Measurements from ENCODE around the gene AIFM1. TPM values are rescaled to one million over a fixed set of nuclear protein-coding genes. Genes with fewer than 3 reads are reported as not detected.

AIFM1 gene
- polyA plus RNA-seq (2012; rRNA removed): 49.8 and 61.4 TPM in 2 replicates
- polyA plus RNA-seq (2012; cell fraction: cytosol; rRNA removed): 53.5 and 61.9 TPM in 2 replicates
- polyA plus RNA-seq (2012; cell fraction: nucleus; rRNA removed): 31.3 and 34.0 TPM in 2 replicates

DNA sequence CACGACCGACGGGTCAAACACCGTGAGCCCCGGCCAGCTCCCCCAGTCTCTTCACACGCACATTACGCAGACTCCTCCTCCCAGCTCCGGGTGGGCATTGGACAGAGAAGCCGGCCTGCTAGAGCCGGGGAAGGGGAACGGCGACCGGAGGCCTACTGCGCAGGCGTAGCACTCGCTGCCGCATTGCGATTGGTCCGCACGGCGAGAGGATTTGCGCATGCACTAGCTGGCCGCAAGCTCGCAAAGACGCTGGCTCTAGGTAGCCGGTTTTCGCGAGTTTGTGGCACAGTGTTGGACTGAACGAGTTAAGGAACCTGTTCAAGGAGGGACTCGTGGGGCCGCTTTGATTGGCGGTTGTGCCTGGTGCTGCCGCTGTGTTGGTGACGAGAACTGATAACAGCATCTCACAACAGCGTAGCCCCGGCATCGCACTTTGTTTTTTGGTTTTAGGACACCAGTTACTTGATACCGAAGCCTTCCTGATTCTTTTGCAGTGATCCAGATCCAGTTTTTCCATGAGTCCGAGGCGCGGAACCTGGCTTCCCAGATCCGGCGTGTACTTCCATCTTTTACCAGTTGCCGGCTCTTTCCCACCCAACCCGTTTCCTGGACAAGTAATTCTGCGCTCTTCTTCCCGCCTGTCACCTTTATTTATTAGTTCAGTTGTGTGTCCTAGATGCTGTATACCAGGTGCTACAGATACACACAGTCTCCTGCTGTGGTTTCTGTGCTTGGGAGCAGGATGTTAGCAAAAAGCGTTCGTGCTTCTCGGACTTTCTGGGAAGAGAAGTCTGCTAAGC lies at the start of gene AIFM1:
Gene AIFM1 (minus strand): TSS at position 139 of the 800 bp plus-strand sequence. CDS start 185 bp downstream, outside the sequence.
- peaks cover 42% of the 10 kb centered on the region for H3K79me2 ChIP-seq (ENCODE audit: insufficient read depth)
- H3K4me1 ChIP-seq (ENCODE audit: control insufficient read depth in 1 of 2, insufficient read depth in 2 of 2, low read depth in 1 of 2, low read length in 1 of 2): peaks cover 0 to 12% of the 10 kb centered on the region in 2 experiments; a peak in 2 of 4 replicates
- CTCF ChIA-PET: interaction anchor here (1.1 to 2.3 kb wide), 3 partner anchors 9 to 86 kb away, joined by 3 to 10 read pairs (median 3); no protein-coding TSS in a partner anchor
- H4K20me1 ChIP-seq (ENCODE audit: insufficient read depth): no peaks in the 10 kb centered on the region
- POLR2A ChIA-PET: interaction anchor here (1.0 kb wide), 2 partner anchors 9 to 21 kb away, joined by 4 to 8 read pairs; no protein-coding TSS in a partner anchor
- no peaks in the 10 kb centered on the region for H3K9me3 ChIP-seq
- peak within 1 kb of the TSS; percentile 89 to 94 for H3K27ac ChIP-seq (ENCODE audit: low read depth in 2 of 2, low read length in 1 of 2)
- no peaks in the 10 kb centered on the region for H3K9me2 ChIP-seq
- H3K36me3 ChIP-seq (replicated peaks in 1 of 2; ENCODE audit: control insufficient read depth in 1 of 2, insufficient read depth in 2 of 2, low read length in 1 of 2): no peaks in the 10 kb centered on the region
- peak within 1 kb of the TSS; percentile 94 for H3K4me2 ChIP-seq
- H3K27me3 ChIP-seq (ENCODE audit: insufficient read depth): no peaks in the 10 kb centered on the region
- H3K9ac ChIP-seq: peak within 1 kb of the TSS; percentile 68
- peak within 1 kb of the TSS; percentile 83 to 91 for H3K4me3 ChIP-seq (ENCODE audit: low read depth in 2 of 2, low read length in 1 of 2)
- WGBS (ENCODE audit: low lambda C conversion rate): under 1% methylated on average over 41 of the region's 50 CpGs
- DNase-seq: peak; percentile 93
- peak within 1 kb of the TSS; percentile 100 for H2AFZ ChIP-seq (ENCODE audit: low read depth)
- H3F3A ChIP-seq (replicated peaks; ENCODE audit: insufficient read depth): peaks cover 4% of the 10 kb centered on the region
- TF ChIP-seq FOXM1 (IDR thresholded peaks at IDR 0.05; ENCODE audit: low read depth) (no peak), GABPA (IDR thresholded peaks at IDR 0.05; ENCODE audit: low read depth) (peak; percentile 54), SIN3A (IDR thresholded peaks at IDR 0.05; ENCODE audit: borderline replicate concordance, low read depth, low read length) (peak; percentile 64; the same call in 1 of the 2 replicates), RCOR1 (IDR thresholded peaks at IDR 0.05; ENCODE audit: low read length) (peak; percentile 51; the same call in 1 of the 2 replicates), MEF2A (IDR thresholded peaks at IDR 0.05; ENCODE audit: borderline replicate concordance, low read depth) (no peak), RXRA (IDR thresholded peaks at IDR 0.05; ENCODE audit: borderline replicate concordance, low read depth) (no peak), SMC3 (IDR thresholded peaks at IDR 0.05; ENCODE audit: low read depth, low read length) (no peak), RAD21 (IDR thresholded peaks at IDR 0.05; ENCODE audit: low read length) (0 out of 2 replicates have a peak, but pooled peaks have one; percentile 19), NRF1 (IDR thresholded peaks at IDR 0.05; ENCODE audit: low read depth, low read length) (peak; percentile 96), RFX5 (IDR thresholded peaks at IDR 0.05; ENCODE audit: low read length) (peak; percentile 66; the same call in 1 of the 2 replicates), ELF1 (IDR thresholded peaks at IDR 0.05) (peak; percentile 75), NFIC (IDR thresholded peaks at IDR 0.05; ENCODE audit: borderline replicate concordance) (peak; percentile 30; the same call in 1 of the 2 replicates), JUND (IDR thresholded peaks at IDR 0.05) (peak; percentile 93), EP300 (IDR thresholded peaks at IDR 0.05; ENCODE audit: borderline replicate concordance in 1 of 2, low read depth in 1 of 2, low read length in 1 of 2) (no peak; a peak in 1 of 4 replicates), TAF1 (IDR thresholded peaks at IDR 0.05; ENCODE audit: borderline replicate concordance, low read depth, low read length) (peak; percentile 70), TEAD4 (IDR thresholded peaks at IDR 0.05; ENCODE audit: borderline replicate concordance, insufficient read depth) (0 out of 2 replicates have a peak, but pooled peaks have one; percentile 20), MXI1 (IDR thresholded peaks at IDR 0.05; ENCODE audit: low read depth, low read length) (peak; percentile 67), TCF12 (IDR thresholded peaks at IDR 0.05) (peak; percentile 42; the same call in 1 of the 2 replicates), EZH2phosphoT487 (IDR thresholded peaks at IDR 0.05; ENCODE audit: borderline replicate concordance, low read depth) (no peak), YY1 (IDR thresholded peaks at IDR 0.05; ENCODE audit: low read depth) (peak; percentile 74; the same call in 1 of the 2 replicates), FOXJ3 (CRISPR knock-in tag; IDR thresholded peaks at IDR 0.05) (no peak)
- TF ChIP-seq, protein P1, sequence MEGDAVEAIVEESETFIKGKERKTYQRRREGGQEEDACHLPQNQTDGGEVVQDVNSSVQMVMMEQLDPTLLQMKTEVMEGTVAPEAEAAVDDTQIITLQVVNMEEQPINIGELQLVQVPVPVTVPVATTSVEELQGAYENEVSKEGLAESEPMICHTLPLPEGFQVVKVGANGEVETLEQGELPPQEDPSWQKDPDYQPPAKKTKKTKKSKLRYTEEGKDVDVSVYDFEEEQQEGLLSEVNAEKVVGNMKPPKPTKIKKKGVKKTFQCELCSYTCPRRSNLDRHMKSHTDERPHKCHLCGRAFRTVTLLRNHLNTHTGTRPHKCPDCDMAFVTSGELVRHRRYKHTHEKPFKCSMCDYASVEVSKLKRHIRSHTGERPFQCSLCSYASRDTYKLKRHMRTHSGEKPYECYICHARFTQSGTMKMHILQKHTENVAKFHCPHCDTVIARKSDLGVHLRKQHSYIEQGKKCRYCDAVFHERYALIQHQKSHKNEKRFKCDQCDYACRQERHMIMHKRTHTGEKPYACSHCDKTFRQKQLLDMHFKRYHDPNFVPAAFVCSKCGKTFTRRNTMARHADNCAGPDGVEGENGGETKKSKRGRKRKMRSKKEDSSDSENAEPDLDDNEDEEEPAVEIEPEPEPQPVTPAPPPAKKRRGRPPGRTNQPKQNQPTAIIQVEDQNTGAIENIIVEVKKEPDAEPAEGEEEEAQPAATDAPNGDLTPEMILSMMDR (IDR thresholded peaks at IDR 0.05): no peak
- TF ChIP-seq, protein P2, sequence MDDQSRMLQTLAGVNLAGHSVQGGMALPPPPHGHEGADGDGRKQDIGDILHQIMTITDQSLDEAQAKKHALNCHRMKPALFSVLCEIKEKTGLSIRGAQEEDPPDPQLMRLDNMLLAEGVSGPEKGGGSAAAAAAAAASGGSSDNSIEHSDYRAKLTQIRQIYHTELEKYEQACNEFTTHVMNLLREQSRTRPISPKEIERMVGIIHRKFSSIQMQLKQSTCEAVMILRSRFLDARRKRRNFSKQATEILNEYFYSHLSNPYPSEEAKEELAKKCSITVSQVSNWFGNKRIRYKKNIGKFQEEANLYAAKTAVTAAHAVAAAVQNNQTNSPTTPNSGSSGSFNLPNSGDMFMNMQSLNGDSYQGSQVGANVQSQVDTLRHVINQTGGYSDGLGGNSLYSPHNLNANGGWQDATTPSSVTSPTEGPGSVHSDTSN (IDR thresholded peaks at IDR 0.05): peak; percentile 51; the same call in 1 of the 2 replicates
- TF ChIP-seq, protein P3, sequence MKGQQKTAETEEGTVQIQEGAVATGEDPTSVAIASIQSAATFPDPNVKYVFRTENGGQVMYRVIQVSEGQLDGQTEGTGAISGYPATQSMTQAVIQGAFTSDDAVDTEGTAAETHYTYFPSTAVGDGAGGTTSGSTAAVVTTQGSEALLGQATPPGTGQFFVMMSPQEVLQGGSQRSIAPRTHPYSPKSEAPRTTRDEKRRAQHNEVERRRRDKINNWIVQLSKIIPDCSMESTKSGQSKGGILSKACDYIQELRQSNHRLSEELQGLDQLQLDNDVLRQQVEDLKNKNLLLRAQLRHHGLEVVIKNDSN (IDR thresholded peaks at IDR 0.05; ENCODE audit: borderline replicate concordance, low read depth): no peak
- TF ChIP-seq, protein P4, sequence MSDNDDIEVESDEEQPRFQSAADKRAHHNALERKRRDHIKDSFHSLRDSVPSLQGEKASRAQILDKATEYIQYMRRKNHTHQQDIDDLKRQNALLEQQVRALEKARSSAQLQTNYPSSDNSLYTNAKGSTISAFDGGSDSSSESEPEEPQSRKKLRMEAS (IDR thresholded peaks at IDR 0.05; ENCODE audit: low read depth): peak; percentile 83
- TF ChIP-seq, protein P5, sequence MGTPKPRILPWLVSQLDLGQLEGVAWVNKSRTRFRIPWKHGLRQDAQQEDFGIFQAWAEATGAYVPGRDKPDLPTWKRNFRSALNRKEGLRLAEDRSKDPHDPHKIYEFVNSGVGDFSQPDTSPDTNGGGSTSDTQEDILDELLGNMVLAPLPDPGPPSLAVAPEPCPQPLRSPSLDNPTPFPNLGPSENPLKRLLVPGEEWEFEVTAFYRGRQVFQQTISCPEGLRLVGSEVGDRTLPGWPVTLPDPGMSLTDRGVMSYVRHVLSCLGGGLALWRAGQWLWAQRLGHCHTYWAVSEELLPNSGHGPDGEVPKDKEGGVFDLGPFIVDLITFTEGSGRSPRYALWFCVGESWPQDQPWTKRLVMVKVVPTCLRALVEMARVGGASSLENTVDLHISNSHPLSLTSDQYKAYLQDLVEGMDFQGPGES (IDR thresholded peaks at IDR 0.05; ENCODE audit: low read depth, low read length): no peak
- TF ChIP-seq, protein P6, sequence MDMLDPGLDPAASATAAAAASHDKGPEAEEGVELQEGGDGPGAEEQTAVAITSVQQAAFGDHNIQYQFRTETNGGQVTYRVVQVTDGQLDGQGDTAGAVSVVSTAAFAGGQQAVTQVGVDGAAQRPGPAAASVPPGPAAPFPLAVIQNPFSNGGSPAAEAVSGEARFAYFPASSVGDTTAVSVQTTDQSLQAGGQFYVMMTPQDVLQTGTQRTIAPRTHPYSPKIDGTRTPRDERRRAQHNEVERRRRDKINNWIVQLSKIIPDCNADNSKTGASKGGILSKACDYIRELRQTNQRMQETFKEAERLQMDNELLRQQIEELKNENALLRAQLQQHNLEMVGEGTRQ (IDR thresholded peaks at IDR 0.05; ENCODE audit: borderline replicate concordance, low read depth, low read length): no peak
